ENCODE measurements around the gene TMEM239. TPM values are rescaled to one million over a fixed set of nuclear protein-coding genes. Genes with fewer than 3 reads are reported as not detected.

Gene TMEM239
- total RNA-seq, 1 experiment from 2014 or later: not detected

- DNase-seq (ENCODE audit: low read depth): no peak
Observed at GRCh38 chr20:2849529-2849928, 33.4 kb downstream of the TMEM239 start.

- DNase-seq (ENCODE audit: low read depth): no peak
Observed at GRCh38 chr20:2851086-2851485, 34.9 kb downstream of the TMEM239 start.

GRCh38 chr20:2858591-2858990 is 42.4 kb downstream of the TMEM239 start:
- no peak for DNase-seq (ENCODE audit: low read depth)

DNA sequence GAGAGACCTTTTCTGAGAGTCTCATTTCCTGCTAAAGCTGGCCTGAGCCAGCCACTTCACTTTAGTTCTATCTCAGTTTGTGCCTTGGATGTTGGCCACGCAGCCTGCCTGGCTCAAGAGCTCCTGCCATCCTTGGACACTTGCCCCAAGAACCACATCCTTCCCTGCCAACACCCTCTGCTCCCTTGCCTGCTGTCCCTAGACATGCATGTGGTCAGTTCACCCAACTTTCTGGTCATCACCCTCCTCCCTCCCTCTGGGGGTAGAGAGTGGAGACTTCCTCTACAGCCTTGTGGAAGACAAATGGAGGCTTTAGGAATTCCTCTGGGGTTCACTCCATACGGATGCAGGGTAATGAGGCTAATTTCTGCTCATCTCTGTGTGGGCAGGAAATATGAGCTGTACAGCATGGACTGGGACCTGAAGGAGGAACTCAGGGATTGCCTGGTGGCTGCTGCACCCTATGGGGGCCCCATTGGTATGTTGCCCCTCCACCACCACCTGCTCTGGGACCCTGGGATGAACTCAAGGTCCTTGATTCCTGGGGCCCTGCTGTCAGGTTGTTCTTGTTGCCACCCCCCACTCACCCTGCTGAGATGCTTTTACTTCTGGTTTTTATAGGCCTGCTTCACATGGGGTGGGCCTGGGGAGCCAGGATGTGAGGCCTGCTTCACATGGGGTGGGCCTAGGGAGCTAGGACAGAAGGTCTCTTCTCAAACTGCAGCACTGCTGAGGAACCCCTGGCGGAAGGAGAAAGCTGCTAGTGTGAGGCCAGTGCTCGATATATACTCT is 43.4 kb downstream of the TMEM239 start:
- DNase-seq (ENCODE audit: low read depth): peak; percentile 97

DNA sequence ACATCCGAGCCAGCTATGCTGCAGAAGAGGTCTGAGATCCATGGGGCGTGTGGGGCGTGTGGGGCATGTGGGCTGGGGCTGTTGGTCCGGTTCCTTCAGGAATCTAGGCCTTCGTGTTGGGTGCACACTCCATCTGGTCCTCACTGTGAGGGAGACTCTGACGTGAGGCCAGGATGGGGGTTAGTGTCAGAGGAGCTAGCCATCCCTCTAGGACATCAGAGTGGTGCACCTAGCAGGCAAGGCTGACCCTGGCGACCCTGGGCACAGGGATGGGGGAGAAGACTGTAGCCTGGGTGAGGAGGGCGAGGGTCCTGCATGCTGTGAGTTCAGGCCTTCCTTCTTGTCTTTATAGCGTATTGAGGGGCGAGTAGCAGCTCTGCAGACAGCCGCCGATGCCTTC is 48.5 kb downstream of the TMEM239 start:
- DNase-seq (ENCODE audit: low read depth): no peak

DNA sequence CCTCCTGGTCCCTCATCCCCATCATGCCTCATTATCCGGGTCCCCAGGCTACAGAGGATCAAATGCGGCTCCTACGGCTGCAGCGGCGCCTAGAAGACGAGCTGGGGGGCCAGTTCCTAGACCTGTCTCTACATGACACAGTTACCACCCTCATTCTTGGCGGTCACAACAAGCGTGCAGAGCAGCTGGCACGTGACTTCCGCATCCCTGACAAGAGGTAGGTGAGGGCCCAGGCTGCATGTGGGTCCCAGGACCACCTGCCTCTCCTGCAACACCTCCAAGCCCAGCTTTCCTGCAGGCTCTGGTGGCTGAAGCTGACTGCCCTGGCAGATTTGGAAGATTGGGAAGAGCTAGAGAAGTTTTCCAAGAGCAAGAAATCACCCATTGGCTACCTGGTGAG is 48.9 kb downstream of the TMEM239 start:
- no peak for DNase-seq (ENCODE audit: low read depth)

DNA sequence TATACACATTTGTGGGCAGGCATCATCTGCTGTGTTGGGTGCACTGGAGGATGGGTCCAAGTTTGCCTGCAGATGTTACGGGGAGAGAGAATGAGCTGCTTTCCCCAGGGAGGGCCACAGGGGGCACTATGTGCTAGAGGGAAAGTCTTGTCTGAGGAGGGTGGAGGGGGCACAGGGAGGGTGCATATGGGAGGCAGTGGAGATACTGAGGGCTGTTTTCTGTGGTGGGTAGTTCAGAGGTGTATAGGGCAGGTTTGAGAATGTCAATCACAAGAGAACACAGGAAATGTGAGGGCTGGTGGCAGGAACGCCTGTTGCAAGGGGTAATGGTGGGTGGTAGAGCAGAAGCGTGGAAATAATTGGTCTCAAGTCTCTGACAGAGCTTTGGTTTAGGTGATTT is 49.5 kb downstream of the TMEM239 start:
- DNase-seq (ENCODE audit: low read depth): no peak

GRCh38 chr20:2866236-2866635 is 50.1 kb downstream of the TMEM239 start:
- no peak for DNase-seq (ENCODE audit: low read depth)

- DNase-seq (ENCODE audit: low read depth): peak; percentile 31
Observed at GRCh38 chr20:2867081-2867864, 51.1 kb downstream of the TMEM239 start.

Other genes with a start within 250 kb of the TMEM239 start
- 224 and 268 TPM in 2 replicates for gene NOP56, start 163.7 kb upstream of the TMEM239 start, total RNA-seq (2014; rRNA removed; shearing (Covaris generic))
- 189 and 226 TPM in 2 replicates for gene IDH3B, start 152.1 kb upstream of the TMEM239 start, total RNA-seq (2014; rRNA removed; shearing (Covaris generic))
- gene EBF4, start 123.6 kb upstream of the TMEM239 start, total RNA-seq (2014; rRNA removed; shearing (Covaris generic)): 0.10 TPM in 1 of 2 replicates, not detected in the other
- gene CPXM1, start 15.7 kb upstream of the TMEM239 start, total RNA-seq (2014; rRNA removed; shearing (Covaris generic)): not detected in 2 replicates
- not detected in 2 replicates for gene C20orf141, start 1.4 kb upstream of the TMEM239 start, total RNA-seq (2014; rRNA removed; shearing (Covaris generic))
- 18.9 and 31.5 TPM in 2 replicates for gene PCED1A, start 24.3 kb downstream of the TMEM239 start, total RNA-seq (2014; rRNA removed; shearing (Covaris generic))
- 58.4 and 63.7 TPM in 2 replicates for gene VPS16, start 24.4 kb downstream of the TMEM239 start, total RNA-seq (2014; rRNA removed; shearing (Covaris generic))
- 57.7 and 67.8 TPM in 2 replicates for gene PTPRA, start 57.1 kb downstream of the TMEM239 start, total RNA-seq (2014; rRNA removed; shearing (Covaris generic))
- not detected in 2 replicates for gene GNRH2, start 227.3 kb downstream of the TMEM239 start, total RNA-seq (2014; rRNA removed; shearing (Covaris generic))
- 84.9 and 122 TPM in 2 replicates for gene MRPS26, start 229.7 kb downstream of the TMEM239 start, total RNA-seq (2014; rRNA removed; shearing (Covaris generic))